Neutrophil (primary cell): ENCODE measurements around the gene REXO4.

Experiments used
- H3K27ac ChIP-seq: fragments of 200-600 bp; sonication (generic); 2 replicates; pipeline ENCODE4 v1.5.1; 2016; ENCODE audit warnings: mild to moderate bottlenecking, moderate library complexity
- H3K27me3 ChIP-seq: fragments of 200-600 bp; sonication (generic); 2 replicates; pipeline ENCODE4 v1.6.0; 2016; ENCODE audit warnings: mild to moderate bottlenecking
- H3K36me3 ChIP-seq: fragments of 200-600 bp; sonication (generic); 2 replicates; pipeline ENCODE4 v1.5.1; 2017
- H3K4me1 ChIP-seq, 2 experiments: fragments of 200-600 bp in 1 of 2; sonication (generic) in 1 of 2; 1 replicate in 1 of 2; 2 replicates in 1 of 2; pipeline versions ENCODE4 v1.5.1 to v1.6.1; 2013 to 2016; ENCODE audit warnings: low read depth in 1 of 2, low read length in 1 of 2, mild to moderate bottlenecking in 1 of 2, moderate library complexity in 1 of 2; ENCODE audit not compliant: control insufficient read depth in 1 of 2, insufficient read depth in 1 of 2
- H3K4me3 ChIP-seq, 2 experiments: fragments of 200-600 bp in 1 of 2; sonication (generic) in 1 of 2; 1 replicate in 1 of 2; 2 replicates in 1 of 2; pipeline ENCODE4 v1.5.1; 2013 to 2016; ENCODE audit warnings: low read depth in 1 of 2, low read length in 1 of 2, mild to moderate bottlenecking in 1 of 2, moderate library complexity in 1 of 2
- H3K9me3 ChIP-seq: fragments of 200-600 bp; sonication (generic); 2 replicates; pipeline ENCODE4 v1.5.1; 2016
- TF ChIP-seq, protein P1 (sequence below): fragments of 200-600 bp; sonication (generic); IDR thresholded peaks from 2 replicates; pipeline ENCODE4 v1.5.1; 2016; ENCODE audit warnings: antibody characterized with exemption

The REXO4 gene

DNA sequence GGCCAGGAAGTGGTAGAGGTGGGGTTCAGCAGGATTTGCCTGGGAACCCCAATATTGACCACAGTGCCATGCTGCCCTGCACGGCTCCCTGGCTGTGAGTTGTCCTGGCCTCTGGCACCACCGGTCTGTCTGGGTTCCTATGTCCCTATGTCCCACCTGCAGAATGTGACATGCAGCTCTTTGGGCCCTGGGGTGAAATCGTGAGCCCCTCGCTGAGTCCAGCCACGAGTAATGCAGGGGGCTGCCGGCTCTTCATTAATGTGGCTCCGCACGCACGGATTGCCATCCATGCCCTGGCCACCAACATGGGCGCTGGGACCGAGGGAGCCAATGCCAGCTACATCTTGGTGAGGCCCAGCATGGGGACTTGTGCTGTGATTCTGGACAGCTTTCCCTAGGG is 39.9 kb upstream of the REXO4 start:
- peaks cover 40% of the 10 kb centered on the region for H3K27me3 ChIP-seq

DNA sequence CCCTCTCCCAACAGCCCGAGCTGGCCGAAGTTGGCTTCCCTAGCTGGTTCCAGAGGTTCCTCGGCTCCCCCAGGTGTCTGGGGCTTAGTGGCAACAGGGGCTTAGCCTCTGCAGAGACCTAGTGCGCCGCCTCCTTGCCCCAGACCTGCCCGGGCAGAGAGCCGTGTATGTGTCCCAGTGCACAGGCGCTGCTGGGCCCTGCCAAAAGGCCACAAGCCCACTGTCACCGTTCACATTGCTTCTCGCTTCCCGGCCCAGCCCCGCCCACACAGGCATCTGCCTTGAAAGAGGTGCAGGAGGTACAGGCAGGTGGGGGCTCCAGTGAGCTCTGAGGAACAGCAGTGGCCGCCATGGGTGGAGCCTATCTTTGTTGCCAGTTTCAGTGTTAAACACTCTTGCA is 39.4 kb upstream of the REXO4 start:
- H3K27me3 ChIP-seq = peaks cover 35% of the 10 kb centered on the region
- no peak overlapping the region for H3K27ac ChIP-seq
- no peaks in the 10 kb centered on the region for H3K9me3 ChIP-seq
- no peak overlapping the region for H3K4me3 ChIP-seq
- TF ChIP-seq, protein P1, sequence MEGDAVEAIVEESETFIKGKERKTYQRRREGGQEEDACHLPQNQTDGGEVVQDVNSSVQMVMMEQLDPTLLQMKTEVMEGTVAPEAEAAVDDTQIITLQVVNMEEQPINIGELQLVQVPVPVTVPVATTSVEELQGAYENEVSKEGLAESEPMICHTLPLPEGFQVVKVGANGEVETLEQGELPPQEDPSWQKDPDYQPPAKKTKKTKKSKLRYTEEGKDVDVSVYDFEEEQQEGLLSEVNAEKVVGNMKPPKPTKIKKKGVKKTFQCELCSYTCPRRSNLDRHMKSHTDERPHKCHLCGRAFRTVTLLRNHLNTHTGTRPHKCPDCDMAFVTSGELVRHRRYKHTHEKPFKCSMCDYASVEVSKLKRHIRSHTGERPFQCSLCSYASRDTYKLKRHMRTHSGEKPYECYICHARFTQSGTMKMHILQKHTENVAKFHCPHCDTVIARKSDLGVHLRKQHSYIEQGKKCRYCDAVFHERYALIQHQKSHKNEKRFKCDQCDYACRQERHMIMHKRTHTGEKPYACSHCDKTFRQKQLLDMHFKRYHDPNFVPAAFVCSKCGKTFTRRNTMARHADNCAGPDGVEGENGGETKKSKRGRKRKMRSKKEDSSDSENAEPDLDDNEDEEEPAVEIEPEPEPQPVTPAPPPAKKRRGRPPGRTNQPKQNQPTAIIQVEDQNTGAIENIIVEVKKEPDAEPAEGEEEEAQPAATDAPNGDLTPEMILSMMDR = no peak
- H3K36me3 ChIP-seq = no peaks in the 10 kb centered on the region
- peaks cover 13 to 15% of the 10 kb centered on the region in 2 experiments for H3K4me1 ChIP-seq

More for the DNA sequence above, 39.9 kb upstream of the REXO4 start:
- Histone ChIP-seq H3K36me3 (no peaks in the 10 kb centered on the region), H3K4me3 (no peak overlapping the region), H3K9me3 (no peaks in the 10 kb centered on the region), H3K4me1 (peaks cover 13 to 15% of the 10 kb centered on the region in 2 experiments), H3K27ac (no peak overlapping the region)
- TF ChIP-seq, protein P1 = no peak

DNA sequence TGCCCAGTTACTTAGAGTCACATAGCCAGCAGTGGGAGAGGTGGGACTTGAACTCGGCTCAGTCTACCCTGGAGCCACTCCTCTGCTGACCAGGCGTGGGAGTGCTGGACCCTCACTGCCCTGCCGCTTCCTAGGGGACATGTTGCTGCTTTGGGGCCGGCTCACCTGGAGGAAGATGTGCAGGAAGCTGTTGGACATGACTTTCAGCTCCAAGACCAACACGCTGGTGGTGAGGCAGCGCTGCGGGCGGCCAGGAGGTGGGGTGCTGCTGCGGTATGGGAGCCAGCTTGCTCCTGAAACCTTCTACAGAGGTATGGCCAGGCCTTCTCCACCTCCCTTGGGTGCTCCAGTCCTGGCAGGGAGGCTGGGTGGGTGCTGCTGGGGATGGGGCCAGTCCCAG is 38.6 kb upstream of the REXO4 start:
- no peaks in the 10 kb centered on the region for H3K9me3 ChIP-seq

DNA sequence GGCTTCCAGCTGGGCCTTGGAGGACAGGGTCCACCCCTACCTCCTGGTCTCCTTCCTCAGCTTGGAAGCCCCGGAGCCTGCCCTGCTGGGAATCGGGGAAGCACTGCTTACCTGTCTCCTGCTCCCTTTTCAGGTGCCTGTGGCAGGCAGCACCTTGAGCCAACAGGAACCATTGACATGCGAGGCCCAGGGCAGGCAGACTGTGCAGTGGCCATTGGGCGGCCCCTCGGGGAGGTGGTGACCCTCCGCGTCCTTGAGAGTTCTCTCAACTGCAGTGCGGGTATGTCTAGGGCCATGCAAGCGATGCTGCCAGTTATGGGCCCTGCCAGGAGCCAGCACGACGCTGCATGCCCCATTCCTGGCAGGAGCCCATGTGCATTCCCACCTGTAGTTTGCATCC is 38.1 kb upstream of the REXO4 start:
- Histone ChIP-seq H3K36me3 (no peaks in the 10 kb centered on the region), H3K9me3 (no peaks in the 10 kb centered on the region), H3K4me1 (peaks cover 13 to 15% of the 10 kb centered on the region in 2 experiments), H3K27ac (no peak overlapping the region), H3K27me3 (peaks cover 22% of the 10 kb centered on the region), H3K4me3 (no peak overlapping the region)
- TF ChIP-seq, protein P1 = no peak

More for the DNA sequence above, 38.6 kb upstream of the REXO4 start:
- Histone ChIP-seq H3K27ac (no peak overlapping the region), H3K27me3 (peaks cover 27% of the 10 kb centered on the region), H3K4me3 (no peak overlapping the region), H3K4me1 (peaks cover 13 to 15% of the 10 kb centered on the region in 2 experiments), H3K36me3 (no peaks in the 10 kb centered on the region)
- TF ChIP-seq, protein P1 = no peak

DNA sequence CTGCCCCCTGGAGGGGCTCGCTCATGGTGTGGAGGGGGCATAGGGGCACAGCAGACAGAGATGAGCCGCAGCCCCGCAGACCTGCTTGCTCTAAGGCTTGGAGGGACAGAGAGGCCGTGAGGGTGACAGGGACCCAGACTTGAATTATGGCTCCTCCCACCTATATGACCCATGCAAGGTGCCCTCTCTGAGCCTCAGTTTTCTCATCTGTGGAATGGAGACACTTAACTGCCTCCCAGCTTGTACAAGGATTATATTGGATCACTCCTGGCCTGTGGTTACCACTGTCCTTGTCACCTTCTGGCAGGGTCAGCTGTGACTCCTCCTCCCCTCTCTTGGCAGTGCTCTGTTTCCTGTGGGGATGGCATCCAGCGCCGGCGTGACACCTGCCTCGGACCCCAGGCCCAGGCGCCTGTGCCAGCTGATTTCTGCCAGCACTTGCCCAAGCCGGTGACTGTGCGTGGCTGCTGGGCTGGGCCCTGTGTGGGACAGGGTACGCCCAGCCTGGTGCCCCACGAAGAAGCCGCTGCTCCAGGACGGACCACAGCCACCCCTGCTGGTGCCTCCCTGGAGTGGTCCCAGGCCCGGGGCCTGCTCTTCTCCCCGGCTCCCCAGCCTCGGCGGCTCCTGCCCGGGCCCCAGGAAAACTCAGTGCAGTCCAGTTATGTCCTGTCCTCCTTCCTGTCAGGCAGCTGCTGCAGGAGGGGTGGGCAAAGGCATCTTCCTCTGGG is 37.3 kb upstream of the REXO4 start:
- H3K4me3 ChIP-seq = no peak overlapping the region
- H3K36me3 ChIP-seq = no peaks in the 10 kb centered on the region
- H3K27ac ChIP-seq = no peak overlapping the region
- peaks cover 17% of the 10 kb centered on the region for H3K27me3 ChIP-seq
- H3K9me3 ChIP-seq = no peaks in the 10 kb centered on the region
- TF ChIP-seq, protein P1 = no peak
- H3K4me1 ChIP-seq = peaks cover 8 to 9% of the 10 kb centered on the region in 2 experiments
